Pulmonary artery endothelial cell (primary cell): ENCODE measurements around the gene VTN. TPM values are rescaled to one million over a fixed set of nuclear protein-coding genes. Genes with fewer than 3 reads are reported as not detected.

Experiments used
- DNase-seq: peaks from one replicate; pipeline ENCODE4 v3.0.0-alpha.2; 2011; ENCODE audit warnings: low read depth, low spot score
- total RNA-seq: library from RNA; depleted of rRNA; stranded (reverse); fragments of >200 nt; gene quantifications from 2 replicates; pipeline ENCODE4 v1.2.3, GENCODE V29; 2014

The VTN gene
- total RNA-seq = 0.07 and 0.46 TPM in 2 replicates

DNA sequence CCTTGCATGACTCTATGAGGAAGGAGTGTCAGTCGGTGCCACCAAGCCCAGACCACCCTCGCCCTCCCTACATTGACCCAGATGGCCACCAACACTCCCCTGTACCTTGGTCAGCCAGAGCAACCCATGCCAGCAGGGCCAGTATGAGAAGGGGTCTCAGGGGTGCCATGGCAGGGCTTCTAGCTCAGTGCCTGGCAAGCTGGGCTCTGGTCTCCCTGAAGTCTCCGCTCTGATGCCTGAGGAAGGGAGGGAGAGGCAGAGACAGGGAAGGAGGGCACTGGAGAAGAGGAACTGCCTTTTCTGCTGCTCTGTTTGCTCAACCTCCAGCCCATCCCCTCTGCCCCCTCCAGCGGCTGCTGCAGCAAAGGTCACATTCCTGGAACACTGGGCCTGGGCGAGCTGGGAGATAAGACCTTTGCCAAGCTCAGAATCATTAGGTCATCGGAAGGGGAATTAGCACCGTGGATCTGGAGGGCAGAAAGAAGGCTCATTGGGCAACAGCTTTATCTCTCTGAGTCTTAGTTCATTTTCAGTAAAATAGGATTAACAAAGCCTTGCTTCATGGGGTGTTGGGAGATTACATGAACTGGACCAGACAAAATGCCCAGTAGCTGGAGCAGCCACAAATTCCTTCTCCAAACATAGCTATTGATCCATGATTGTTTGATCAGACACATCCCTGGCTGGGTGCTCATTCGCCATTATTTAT, at the start of gene VTN:
Gene VTN, minus strand, starts transcription at position 273 of the 709 bp plus-strand sequence. Its CDS starts 104 bp downstream, at position 169.
- no peak for DNase-seq

DNA sequence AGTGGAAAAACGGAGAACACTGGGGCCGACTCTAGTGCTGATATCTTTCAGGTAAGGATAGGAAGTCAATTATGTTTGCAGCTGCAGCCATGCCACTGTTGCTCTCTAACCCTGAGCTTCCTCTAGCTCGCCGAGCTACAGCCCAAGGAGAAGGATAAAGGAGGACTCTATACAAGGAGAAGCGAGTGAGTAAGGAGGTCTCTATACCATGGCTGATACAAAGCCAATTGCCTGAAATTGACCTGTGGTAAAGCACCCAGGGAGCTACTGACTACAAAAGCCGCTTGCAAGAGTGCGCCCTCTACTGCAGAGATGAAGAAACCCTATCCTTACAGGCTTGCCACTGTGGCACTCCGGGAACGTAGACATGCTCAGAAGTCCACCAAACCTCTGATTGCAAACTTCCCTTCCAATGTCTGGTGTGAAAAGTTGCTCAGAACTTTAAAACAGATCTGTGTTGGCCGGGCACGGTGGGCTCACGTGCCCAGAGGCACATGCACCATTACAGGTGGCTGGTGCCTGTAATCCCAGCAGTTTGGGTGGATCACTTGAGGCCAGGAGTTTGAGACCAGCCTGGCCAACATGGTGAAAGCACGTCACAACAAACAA, 46.7 kb upstream of the VTN start:
- DNase-seq = peak; percentile 33

DNA sequence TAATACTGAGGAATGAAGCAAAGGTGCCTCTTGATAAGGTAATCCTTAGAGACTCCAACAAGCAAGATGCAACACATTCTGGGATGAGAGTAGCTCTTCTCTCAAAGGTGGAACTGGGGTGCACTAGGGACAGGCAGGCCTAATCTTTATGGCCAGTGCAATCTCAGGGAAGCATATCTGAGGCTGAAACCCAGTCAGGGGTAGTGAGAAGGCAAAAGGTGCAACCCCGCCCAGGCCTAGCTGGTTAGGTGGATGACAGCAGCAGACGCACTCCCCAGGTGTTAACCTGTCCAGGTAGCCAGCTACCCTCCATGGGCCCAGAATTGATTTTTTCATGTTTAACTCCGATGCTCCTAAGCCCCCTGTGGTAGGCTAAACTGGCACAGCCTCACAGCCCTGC, 45.8 kb upstream of the VTN start:
- no peak for DNase-seq

- no peak for DNase-seq
Observed at GRCh38 chr17:28413804-28414203, 43.7 kb upstream of the VTN start.

GRCh38 chr17:28412099-28412498, 42.0 kb upstream of the VTN start:
- DNase-seq = no peak

- DNase-seq = no peak
Observed at GRCh38 chr17:28407974-28408306, 37.8 kb upstream of the VTN start.

- DNase-seq = no peak
Observed at GRCh38 chr17:28407130-28407973, 37.2 kb upstream of the VTN start.

- DNase-seq = no peak
Observed at GRCh38 chr17:28406473-28406814, 36.3 kb upstream of the VTN start.

DNA sequence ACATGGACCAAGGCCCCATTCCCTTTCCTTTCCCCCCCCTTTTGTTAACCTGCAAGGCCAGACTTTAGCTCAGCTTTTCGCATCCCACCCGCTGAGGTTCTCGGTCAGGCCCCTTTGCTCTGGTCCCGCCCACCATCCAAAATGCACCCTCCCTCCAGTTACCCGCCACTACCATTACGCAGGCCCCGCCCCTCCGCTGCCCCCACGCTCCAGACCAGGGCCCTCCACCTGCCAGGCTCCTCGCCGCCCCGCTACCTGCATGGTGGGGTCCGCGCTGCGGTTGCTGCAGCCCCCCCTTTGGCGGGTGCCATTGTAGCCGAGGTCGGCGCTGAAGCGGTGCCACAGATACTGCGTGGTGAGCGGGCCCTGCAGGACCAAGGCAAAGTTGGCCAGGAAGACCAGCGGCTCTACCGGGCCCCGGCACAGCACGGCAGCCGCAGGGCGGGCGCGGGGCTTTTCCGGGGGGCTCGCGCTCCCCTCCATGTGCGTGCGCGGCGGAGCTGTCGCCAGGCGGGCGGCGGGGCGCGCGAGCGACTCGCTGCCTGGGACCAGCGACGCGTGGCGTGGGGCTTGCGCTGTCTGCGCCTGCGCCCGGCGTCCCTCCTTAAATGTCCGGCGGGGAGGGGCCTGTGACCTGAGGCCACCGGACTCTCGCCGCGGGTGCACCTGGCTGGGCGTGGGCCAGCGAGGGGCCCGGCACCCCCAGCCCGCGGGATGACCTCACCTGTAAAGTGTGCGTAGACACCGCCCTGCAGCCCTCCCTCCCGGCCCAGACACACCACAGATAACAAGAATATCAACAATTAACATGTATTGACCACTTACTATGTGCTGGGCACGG, 35.7 kb upstream of the VTN start, which contains the start of gene SLC46A1:
Gene SLC46A1, minus strand, starts transcription at position 581 of the 841 bp plus-strand sequence. Its CDS starts 98 bp downstream, at position 483.
- DNase-seq = no peak

- no peak for DNase-seq
Observed at GRCh38 chr17:28404812-28405570, 34.9 kb upstream of the VTN start.

DNA sequence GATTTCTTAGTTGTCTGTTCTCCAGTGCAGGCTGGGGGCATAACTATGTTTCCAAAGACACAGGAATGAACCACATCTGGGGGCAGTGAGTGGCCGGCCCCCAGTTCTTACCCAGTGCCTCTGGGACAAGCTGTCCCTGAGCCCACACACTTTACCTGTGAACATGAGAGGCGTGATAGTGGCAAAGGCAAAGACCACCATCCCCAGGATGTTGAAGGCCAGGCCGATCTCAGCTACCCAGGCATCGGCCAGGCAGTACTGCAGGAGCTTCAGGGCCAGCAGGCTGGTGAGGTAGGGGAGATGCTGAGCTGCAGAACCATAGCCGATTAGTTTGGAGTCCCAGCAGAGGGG, 34.3 kb upstream of the VTN start:
- DNase-seq = no peak

- no peak for DNase-seq
Observed at GRCh38 chr17:28404007-28404406, 33.9 kb upstream of the VTN start.

DNA sequence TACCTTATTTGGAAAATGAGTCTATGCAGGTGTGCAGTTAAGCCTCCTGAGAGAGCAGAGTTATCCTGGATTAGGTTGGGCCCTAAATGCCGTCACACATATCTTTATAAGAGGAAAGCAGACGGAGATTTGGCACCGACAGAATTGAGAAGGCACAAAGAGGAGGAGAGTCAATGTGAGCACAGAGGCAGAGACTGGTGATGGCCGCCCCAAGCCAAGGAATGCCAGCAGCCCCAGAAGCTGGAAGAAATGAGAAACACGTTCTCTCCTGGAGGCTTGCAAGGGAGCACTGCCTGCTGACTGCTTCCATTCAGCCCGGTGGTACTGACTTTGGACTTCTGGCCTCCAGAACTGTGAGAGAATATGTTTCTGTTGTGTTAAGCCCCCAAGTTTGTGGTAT, 32.7 kb upstream of the VTN start:
- no peak for DNase-seq

DNA sequence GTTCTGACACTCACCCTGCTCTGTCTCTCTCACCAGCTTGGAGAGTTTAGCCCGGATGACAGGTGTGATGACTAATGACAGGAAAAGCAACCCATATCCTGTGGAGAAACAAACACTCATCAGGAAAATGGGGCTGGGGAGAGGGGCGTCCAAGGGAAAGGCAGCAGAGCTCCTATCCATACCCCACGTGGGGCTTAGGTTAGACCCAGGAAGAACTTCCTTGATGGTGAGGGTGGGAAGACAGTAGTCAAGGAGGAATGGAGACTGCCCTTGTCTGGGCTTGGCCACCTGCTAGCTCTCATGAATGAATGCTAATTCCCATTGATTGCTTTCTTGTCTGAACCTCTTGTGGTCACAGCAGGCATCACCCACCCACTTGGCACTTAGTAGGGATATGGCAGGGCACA, 32.1 kb upstream of the VTN start:
- no peak for DNase-seq

DNA sequence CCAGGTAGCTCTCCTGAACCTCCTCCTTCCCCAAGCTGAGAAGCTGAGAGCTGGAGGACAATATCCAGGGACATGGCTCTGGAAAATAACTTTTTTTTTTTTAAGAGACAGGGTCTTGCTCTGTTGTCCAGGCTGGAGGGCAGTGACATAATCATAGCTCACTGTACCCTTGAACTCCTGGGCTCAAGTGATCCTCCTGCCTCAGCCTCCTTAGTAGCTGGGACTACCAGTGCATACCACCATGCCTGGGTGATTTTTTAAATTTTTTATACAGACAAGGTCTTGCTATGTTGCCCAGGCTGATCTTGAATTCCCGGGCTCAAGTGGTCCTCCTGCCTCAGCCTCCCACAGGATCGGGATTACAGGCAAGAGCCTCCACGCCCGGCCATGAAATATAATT, 29.7 kb upstream of the VTN start:
- DNase-seq = no peak

- DNase-seq = no peak
Observed at GRCh38 chr17:28398280-28398981, 28.3 kb upstream of the VTN start.

DNA sequence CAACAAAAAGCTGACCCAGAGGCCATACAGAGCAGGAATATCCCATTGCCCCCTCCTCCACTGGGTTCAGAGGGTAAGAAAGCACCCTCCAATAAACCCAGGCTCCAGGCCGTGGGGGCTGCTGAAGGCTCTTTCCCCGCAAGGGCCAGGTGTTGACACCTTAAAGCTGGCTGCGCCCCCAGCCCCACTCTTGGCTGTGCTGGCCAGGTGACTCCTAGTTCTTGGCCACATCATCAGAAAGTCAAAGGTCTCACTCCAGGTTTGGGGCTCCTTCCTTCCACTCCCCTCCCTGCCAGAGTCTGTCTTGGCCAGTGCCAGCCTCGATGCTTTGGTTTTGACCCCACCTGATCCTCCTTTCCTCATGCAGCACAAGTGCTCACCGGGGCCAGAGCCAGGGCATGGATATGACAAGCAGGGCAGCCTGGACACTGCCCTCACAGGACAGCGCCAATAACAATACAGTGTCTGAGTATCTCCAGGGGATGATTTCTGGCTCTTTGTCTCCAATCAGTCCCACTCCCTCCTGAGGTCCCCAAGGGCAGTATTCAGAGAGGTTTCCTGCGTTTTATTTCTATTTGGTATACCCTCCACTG, 27.7 kb upstream of the VTN start:
- no peak for DNase-seq

GRCh38 chr17:28397275-28397674, 27.2 kb upstream of the VTN start:
- no peak for DNase-seq

GRCh38 chr17:28396635-28397239, 26.6 kb upstream of the VTN start:
- no peak for DNase-seq
